Measurements from ENCODE around the gene CREB3L2. TPM values are rescaled to one million over a fixed set of nuclear protein-coding genes. Genes with fewer than 3 reads are reported as not detected.

The CREB3L2 gene
- total and polyA plus RNA-seq, 2 of the 4 experiments (the other 2 are of a cell fraction) = 42.3 to 57.9 TPM

DNA sequence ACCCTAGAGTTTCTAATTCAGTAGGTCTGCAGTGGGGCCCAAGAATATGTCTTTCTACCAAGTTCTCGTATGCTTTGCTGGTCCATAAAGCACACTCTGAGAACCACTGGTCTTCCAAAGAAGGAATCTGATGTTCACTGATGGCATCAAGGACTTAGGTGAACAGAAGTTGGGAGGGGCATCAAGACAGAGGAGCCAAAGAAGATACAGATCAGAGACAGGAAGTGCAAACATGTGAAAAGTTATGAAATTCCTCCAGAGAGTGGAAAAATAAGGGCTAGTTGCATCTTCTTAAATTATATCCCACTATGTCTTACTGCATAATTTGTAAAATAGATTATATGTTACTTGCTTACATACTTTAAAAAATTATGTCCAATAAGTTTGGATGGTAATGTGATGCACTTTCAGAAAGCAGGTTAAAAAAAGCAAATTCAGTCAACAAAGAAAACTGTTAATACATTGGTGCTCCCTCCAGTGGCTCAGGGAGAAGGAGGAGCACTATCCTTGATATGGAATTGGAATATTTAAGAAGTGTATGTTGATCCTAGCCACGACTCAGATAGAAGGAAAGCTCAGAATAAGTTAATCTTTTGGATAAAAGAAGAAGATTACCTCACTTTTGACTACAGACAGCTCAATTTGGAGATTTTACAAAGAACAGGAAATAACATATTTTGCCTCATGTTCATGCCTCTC, 35.8 kb downstream of the CREB3L2 start:
- ATAC-seq (ENCODE audit: low read depth) (no peak), DNase-seq (no peak)
- WGBS, 2 experiments (ENCODE audit: extremely low coverage in 2 of 2, insufficient read length in 1 of 2) = no CpG with 5 or more reads among the region's 2 CpGs
- H2BK15ac ChIP-seq (ENCODE audit: low read depth, low read length) = no peak overlapping the region
- H3K14ac ChIP-seq (replicated peaks; ENCODE audit: low read depth, low read length) = peak overlapping the region; percentile 53; the same call in 1 of the 2 replicates
- peak overlapping the region; percentile 60 for H2BK5ac ChIP-seq (ENCODE audit: low read depth, low read length, poor library complexity, severe bottlenecking)
- no peak overlapping the region for H3K23ac ChIP-seq (ENCODE audit: low read depth, low read length)
- peaks cover 5% of the 10 kb centered on the region for H3K36me3 ChIP-seq (ENCODE audit: control insufficient read depth, insufficient read depth, low read length)
- no peak overlapping the region for H3K27ac ChIP-seq (ENCODE audit: insufficient read depth, low read length)
- ChIA-PET POLR2A (ENCODE audit: unreplicated experiment) (no interaction called here), CTCF (interaction anchor here (1.0 to 1.2 kb wide), 2 partner anchors 12 to 15 kb away, joined by 3 to 4 read pairs; no protein-coding TSS in a partner anchor)
- H3K9ac ChIP-seq (ENCODE audit: low read depth, low read length) = no peak overlapping the region
- dilution Hi-C loops (cut with HindIII; ENCODE audit: low sequenced_read_pairs, unreplicated experiment) (no loop called here), in situ Hi-C loops (cut with MboI; ENCODE audit: low sequenced_read_pairs) (no loop called here), intact Hi-C loops (cut with micrococcal nuclease) (loop anchor here (2.0 kb wide), 1 partner anchor 13 kb away; no protein-coding TSS in a partner anchor)
- H4K20me1 ChIP-seq (ENCODE audit: insufficient read depth, low read length) = peaks cover 49% of the 10 kb centered on the region
- H3K9me1 ChIP-seq (ENCODE audit: insufficient read depth, low read length) = peaks cover 40% of the 10 kb centered on the region
- H3K4me1 ChIP-seq (ENCODE audit: control insufficient read depth, insufficient read depth, low read length) = peaks cover 27% of the 10 kb centered on the region
- H2AK5ac ChIP-seq (ENCODE audit: low read depth, low read length) = 0 out of 2 replicates have a peak overlapping the region, but pooled peaks have one; percentile 53
- no peak overlapping the region for H3K4me3 ChIP-seq (ENCODE audit: insufficient read depth, low read depth, low read length)
- H3K27me3 ChIP-seq (ENCODE audit: control insufficient read depth, insufficient read depth, low read length) = no peaks in the 10 kb centered on the region
- no TSS peak for BruUV-seq (replicated peaks)
- peak overlapping the region; percentile 58; the same call in 1 of the 2 replicates for H3K18ac ChIP-seq (ENCODE audit: low read depth, low read length)
- TF ChIP-seq, protein P1, sequence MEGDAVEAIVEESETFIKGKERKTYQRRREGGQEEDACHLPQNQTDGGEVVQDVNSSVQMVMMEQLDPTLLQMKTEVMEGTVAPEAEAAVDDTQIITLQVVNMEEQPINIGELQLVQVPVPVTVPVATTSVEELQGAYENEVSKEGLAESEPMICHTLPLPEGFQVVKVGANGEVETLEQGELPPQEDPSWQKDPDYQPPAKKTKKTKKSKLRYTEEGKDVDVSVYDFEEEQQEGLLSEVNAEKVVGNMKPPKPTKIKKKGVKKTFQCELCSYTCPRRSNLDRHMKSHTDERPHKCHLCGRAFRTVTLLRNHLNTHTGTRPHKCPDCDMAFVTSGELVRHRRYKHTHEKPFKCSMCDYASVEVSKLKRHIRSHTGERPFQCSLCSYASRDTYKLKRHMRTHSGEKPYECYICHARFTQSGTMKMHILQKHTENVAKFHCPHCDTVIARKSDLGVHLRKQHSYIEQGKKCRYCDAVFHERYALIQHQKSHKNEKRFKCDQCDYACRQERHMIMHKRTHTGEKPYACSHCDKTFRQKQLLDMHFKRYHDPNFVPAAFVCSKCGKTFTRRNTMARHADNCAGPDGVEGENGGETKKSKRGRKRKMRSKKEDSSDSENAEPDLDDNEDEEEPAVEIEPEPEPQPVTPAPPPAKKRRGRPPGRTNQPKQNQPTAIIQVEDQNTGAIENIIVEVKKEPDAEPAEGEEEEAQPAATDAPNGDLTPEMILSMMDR (conservative IDR thresholded peaks at IDR 0.05; ENCODE audit: low read depth, low read length) = peak; percentile 28; the same call in 1 of the 2 replicates
- TF ChIP-seq SMC3 (IDR thresholded peaks at IDR 0.05; ENCODE audit: low read depth, low read length) = 0 out of 2 replicates have a peak, but pooled peaks have one; percentile 6
- TF ChIP-seq, protein P2, sequence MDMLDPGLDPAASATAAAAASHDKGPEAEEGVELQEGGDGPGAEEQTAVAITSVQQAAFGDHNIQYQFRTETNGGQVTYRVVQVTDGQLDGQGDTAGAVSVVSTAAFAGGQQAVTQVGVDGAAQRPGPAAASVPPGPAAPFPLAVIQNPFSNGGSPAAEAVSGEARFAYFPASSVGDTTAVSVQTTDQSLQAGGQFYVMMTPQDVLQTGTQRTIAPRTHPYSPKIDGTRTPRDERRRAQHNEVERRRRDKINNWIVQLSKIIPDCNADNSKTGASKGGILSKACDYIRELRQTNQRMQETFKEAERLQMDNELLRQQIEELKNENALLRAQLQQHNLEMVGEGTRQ (IDR thresholded peaks at IDR 0.05; ENCODE audit: low read depth, low read length) = no peak
- no peak overlapping the region for H2AK9ac ChIP-seq (replicated peaks; ENCODE audit: low read depth, low read length, poor library complexity)
- no peak overlapping the region for H2BK120ac ChIP-seq (ENCODE audit: low read depth, low read length)
- peak overlapping the region; percentile 27; the same call in 1 of the 2 replicates for H2BK20ac ChIP-seq (ENCODE audit: low read depth, low read length)
- H3K4me2 ChIP-seq (ENCODE audit: low read depth, low read length) = no peak overlapping the region
- no peak overlapping the region for H4K91ac ChIP-seq (ENCODE audit: insufficient read depth, low read depth, low read length)
- H3K4ac ChIP-seq (ENCODE audit: low read depth, low read length) = peak overlapping the region; percentile 44; the same call in 1 of the 2 replicates
- H4K5ac ChIP-seq (ENCODE audit: low read depth, low read length) = no peak overlapping the region
- no peak overlapping the region for H3K56ac ChIP-seq (ENCODE audit: extremely low read depth, insufficient read depth, low read length)
- H3K79me1 ChIP-seq (ENCODE audit: low read depth in 1 of 2, low read length in 2 of 2) = peaks cover 52 to 87% of the 10 kb centered on the region in 2 experiments
- H3K9me3 ChIP-seq (ENCODE audit: control insufficient read depth, insufficient read depth, low read length) = no peaks in the 10 kb centered on the region
- no peak overlapping the region for H4K8ac ChIP-seq (ENCODE audit: low read depth in 2 of 2, low read length in 2 of 2)
- no peak overlapping the region for H2AFZ ChIP-seq (replicated peaks; ENCODE audit: low read length, poor library complexity)
